Kidney (tissue), 14 donors: ENCODE data around the gene KCNQ5. TPM values are rescaled to one million over a fixed set of nuclear protein-coding genes. Genes with fewer than 3 reads are reported as not detected.
A peak's percentile ranks its signal among the peaks of the same experiment; 100 is the strongest.

ENCODE experiments used
- DNase-seq, 5 donors: peaks; one replicate each; pipeline ENCODE4 v3.0.0-alpha.2; 2013 to 2020
- FAIRE-seq: peaks from 2 replicates; lab custom pipeline; 2012; peaks lifted over from hg19 to GRCh38; lab: Jason Lieb, UNC
- H3K27ac ChIP-seq, 2 donors: one replicate each; pipeline ENCODE4 v1.7.0; 2013; ENCODE audit warnings: low read depth in 2 of 2, low read length in 2 of 2, inconsistent platforms in 1 of 2
- H3K27me3 ChIP-seq: one replicate; pipeline ENCODE4 v1.7.1; 2013; ENCODE audit warnings: low read length, inconsistent platforms; ENCODE audit not compliant: control insufficient read depth, insufficient read depth
- H3K36me3 ChIP-seq, 3 donors: one replicate each; pipeline versions ENCODE4 v1.7.0 to v1.7.1; 2013; ENCODE audit warnings: low read length in 3 of 3, control low read depth in 1 of 3, inconsistent platforms in 1 of 3; ENCODE audit not compliant: insufficient read depth in 3 of 3, control insufficient read depth in 2 of 3
- H3K4me1 ChIP-seq, 3 donors: one replicate each; pipeline versions ENCODE4 v1.7.0 to v1.7.1; 2013; ENCODE audit warnings: low read length in 3 of 3, inconsistent platforms in 1 of 3, low read depth in 1 of 3; ENCODE audit not compliant: control insufficient read depth in 2 of 3, insufficient read depth in 2 of 3
- H3K4me3 ChIP-seq, 3 donors: one replicate each; pipeline versions ENCODE4 v1.7.0 to v1.8.1; 2013; ENCODE audit warnings: low read length in 3 of 3, control low read depth in 1 of 3, inconsistent platforms in 1 of 3
- H3K9ac ChIP-seq, 3 donors: one replicate each; pipeline versions ENCODE4 v1.7.0 to v1.7.1; 2013; ENCODE audit warnings: low read length in 3 of 3, control low read depth in 1 of 3, inconsistent platforms in 1 of 3
- H3K9me3 ChIP-seq, 3 donors: one replicate each; pipeline versions ENCODE4 v1.7.0 to v1.7.1; 2013; ENCODE audit warnings: low read length in 3 of 3, control low read depth in 1 of 3, inconsistent platforms in 1 of 3; ENCODE audit not compliant: control insufficient read depth in 2 of 3, insufficient read depth in 1 of 3
- intact Hi-C: fragments of 100-400 bp; cut with DNase I; formaldehyde crosslinking; loops from one replicate; pipeline ENCODE4 v1.11.1; 2022
- polyA plus RNA-seq: library from polyadenylated mRNA; stranded (reverse); fragments of 350-450 nt; fragmentation: Illumina TruSeq; extraction: RNeasy Lipid Tissue Mini Kit (QIAGEN cat#74804); gene quantifications from one replicate; pipeline ENCODE4 v1.2.3, GENCODE V29; 2014; ENCODE audit warnings: low read depth, low replicate concordance; ENCODE audit not compliant: insufficient read depth
- total RNA-seq: library from RNA; stranded (reverse); fragmentation: NEBNext Ultra II Directional; extraction: Animal tissue kit (Norgen Biotek cat#: 25700); gene quantifications from one replicate; pipeline ENCODE4 v1.2.1, GENCODE V29; 2021
- TF ChIP-seq, protein P1 (sequence below): IDR thresholded peaks from 3 replicates; pipeline ENCODE4 v1.5.1; 2012; ENCODE audit warnings: mild to moderate bottlenecking, moderate library complexity, borderline replicate concordance; ENCODE audit not compliant: insufficient read depth; ENCODE audit errors: extremely low read depth
- donor health status: control.
- donor health status: control.
- donor health status: control.
- donor health status: control.
- donor health status: control.
- donor health status: DM: yes; HTN: yes; CAD: no.
- donor health status: Normal renal cell carcinoma (clear cell type).

Gene KCNQ5
- total and polyA plus RNA-seq, 2 donors from 2014 or later = 0.50 TPM; not detected in 1

- intact Hi-C loops = no loop called here
- Histone ChIP-seq H3K36me3 (no peaks in the 10 kb centered on the region), H3K4me3 (no peak overlapping the region), H3K9ac (no peak overlapping the region), H3K9me3 (no peaks in the 10 kb centered on the region), H3K27ac (no peak overlapping the region), H3K4me1 (no peaks in the 10 kb centered on the region), H3K27me3 (no peaks in the 10 kb centered on the region)
- FAIRE-seq = no peak
- no peak for DNase-seq
- TF ChIP-seq, protein P1, sequence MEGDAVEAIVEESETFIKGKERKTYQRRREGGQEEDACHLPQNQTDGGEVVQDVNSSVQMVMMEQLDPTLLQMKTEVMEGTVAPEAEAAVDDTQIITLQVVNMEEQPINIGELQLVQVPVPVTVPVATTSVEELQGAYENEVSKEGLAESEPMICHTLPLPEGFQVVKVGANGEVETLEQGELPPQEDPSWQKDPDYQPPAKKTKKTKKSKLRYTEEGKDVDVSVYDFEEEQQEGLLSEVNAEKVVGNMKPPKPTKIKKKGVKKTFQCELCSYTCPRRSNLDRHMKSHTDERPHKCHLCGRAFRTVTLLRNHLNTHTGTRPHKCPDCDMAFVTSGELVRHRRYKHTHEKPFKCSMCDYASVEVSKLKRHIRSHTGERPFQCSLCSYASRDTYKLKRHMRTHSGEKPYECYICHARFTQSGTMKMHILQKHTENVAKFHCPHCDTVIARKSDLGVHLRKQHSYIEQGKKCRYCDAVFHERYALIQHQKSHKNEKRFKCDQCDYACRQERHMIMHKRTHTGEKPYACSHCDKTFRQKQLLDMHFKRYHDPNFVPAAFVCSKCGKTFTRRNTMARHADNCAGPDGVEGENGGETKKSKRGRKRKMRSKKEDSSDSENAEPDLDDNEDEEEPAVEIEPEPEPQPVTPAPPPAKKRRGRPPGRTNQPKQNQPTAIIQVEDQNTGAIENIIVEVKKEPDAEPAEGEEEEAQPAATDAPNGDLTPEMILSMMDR = no peak
Observed at GRCh38 chr6:72810571-72811280, 188.9 kb downstream of the KCNQ5 start.

DNA sequence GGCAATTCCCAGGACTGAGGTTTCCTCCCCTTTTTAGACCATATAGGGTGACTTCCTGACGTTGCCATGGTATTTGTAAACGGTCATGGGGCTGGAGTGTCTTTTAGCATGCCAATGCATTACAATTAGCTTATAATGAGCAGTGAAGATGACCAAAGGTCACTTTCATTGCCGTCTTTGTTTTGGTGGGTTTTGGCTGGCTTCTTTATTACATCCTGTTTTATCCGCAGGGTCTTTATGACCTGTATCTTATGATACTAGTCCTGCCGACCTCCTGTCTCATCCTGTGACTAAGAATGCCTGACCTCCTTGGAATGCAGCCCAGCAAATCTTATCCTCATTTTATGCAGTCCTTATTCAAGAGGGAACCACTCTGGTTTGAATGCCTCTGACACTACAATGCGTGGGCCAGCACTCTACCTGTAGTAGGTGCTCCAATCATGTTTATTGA is 190.1 kb downstream of the KCNQ5 start:
- no peaks in the 10 kb centered on the region for H3K9me3 ChIP-seq
- FAIRE-seq (no peak), DNase-seq (peak in 1 of 5 donors; percentile 23)
- H3K27ac ChIP-seq = no peak overlapping the region
- H3K4me1 ChIP-seq = no peaks in the 10 kb centered on the region
- H3K4me3 ChIP-seq = no peak overlapping the region
- no peak overlapping the region for H3K9ac ChIP-seq
- TF ChIP-seq, protein P1 = no peak
- H3K27me3 ChIP-seq = no peaks in the 10 kb centered on the region
- no peaks in the 10 kb centered on the region for H3K36me3 ChIP-seq
- intact Hi-C loops = no loop called here

- no peaks in the 10 kb centered on the region for H3K36me3 ChIP-seq
- H3K9ac ChIP-seq = no peak overlapping the region
- H3K4me3 ChIP-seq = no peak overlapping the region
- no peaks in the 10 kb centered on the region for H3K27me3 ChIP-seq
- H3K4me1 ChIP-seq = no peaks in the 10 kb centered on the region
- DNase-seq = peak in 1 of 5 donors; percentile 7
- intact Hi-C loops = no loop called here
- FAIRE-seq = no peak
- H3K27ac ChIP-seq = no peak overlapping the region
- H3K9me3 ChIP-seq = no peaks in the 10 kb centered on the region
- TF ChIP-seq, protein P1 = no peak
Observed at GRCh38 chr6:72813807-72814596, 192.1 kb downstream of the KCNQ5 start.
